GM19468 (cell line): ENCODE measurements around the gene DDIAS.
A peak's percentile ranks its signal among the peaks of the same experiment; 100 is the strongest.
"Not testable (repeated sequence)": the region's sequence is repeated elsewhere in the genome, so short reads cannot be mapped to it uniquely, and the experiment has no call there.

Experiments used
- ATAC-seq: cut with Tn5 transposase; IDR thresholded peaks from one replicate; pipeline ENCODE4 v1.9.1; 2021; ENCODE audit warnings: mild to moderate bottlenecking, moderate library complexity, moderate number of reproducible peaks; ENCODE audit not compliant: unreplicated experiment; ENCODE audit errors: extremely low read depth

Gene DDIAS

DNA sequence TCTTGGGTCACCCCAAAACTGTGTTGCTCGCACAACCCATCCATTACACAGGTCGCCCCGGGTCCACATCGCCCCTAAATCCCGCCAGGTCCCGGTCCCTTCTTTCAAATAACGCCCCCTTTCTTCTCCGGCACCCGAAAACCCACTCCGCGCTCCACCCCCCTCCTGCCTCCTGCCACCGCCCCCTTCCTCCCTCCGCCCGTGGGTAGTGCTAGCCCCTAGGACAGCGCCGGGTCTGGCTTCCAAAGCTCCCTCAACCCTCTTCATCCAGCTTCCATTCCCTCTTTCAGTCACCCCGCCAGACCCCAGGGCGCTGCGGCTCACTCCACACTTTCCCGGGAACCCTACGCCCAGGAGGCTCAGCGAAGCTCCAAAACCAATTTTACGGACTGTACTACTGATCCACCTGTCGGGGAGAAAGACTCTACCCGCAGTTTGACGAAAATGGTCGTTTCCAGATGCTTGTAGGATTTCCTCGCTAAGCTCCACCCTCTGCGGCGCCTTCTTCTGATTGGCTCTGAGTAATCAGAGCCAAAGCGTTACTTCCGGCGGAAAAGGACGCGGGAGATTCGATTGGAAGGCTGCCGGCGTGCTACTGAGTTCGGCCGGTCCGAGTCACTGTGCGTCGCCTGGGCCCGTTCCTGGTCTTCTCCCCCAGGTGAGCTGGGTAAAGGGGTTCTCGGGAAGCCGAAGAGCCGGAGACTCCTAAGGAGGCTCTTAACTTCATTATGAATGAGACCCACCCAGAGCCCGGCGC, at the start of gene DDIAS:
TSS of gene DDIAS (plus strand) at position 572 of the 757 bp plus-strand sequence. CDS start 13,003 bp downstream, outside the sequence.
- peak; percentile 65 for ATAC-seq

DNA sequence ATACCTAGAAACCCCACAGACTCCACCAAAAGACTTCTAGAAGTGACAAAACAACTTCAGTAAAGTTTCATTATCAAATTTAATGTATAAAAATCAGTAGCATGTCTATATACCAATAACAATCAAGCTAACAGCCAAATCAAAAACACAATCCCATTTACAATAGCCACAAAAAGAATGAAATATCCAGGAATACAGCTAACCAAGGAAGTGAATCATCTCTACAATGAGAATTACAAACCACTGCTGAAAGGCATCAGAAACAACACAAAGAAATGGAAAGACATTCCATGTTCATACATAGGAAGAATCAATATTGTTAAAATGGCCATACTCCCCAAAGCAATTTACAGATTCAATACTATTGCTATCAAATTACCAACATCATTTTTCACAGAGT, 47.3 kb upstream of the DDIAS start:
- no peak for ATAC-seq

DNA sequence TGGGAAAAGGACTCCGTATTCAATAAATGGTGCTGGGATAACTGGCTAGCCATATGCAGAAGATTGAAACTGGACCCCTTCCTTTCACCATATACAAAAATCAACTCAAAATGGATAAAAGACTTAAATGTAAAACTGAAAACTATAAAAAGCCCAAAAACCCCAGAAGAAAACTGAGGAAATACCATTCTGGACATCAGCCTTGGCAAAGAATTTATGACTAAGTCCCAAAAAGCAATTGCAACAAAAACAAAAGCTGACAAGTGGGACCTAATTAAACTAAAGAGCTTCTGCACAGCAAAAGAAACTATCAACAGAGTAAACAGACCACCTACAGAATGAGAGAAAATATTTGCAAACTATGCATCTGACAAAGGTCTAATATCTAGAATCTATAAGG, 46.6 kb upstream of the DDIAS start:
- ATAC-seq: not testable (repeated sequence)

DNA sequence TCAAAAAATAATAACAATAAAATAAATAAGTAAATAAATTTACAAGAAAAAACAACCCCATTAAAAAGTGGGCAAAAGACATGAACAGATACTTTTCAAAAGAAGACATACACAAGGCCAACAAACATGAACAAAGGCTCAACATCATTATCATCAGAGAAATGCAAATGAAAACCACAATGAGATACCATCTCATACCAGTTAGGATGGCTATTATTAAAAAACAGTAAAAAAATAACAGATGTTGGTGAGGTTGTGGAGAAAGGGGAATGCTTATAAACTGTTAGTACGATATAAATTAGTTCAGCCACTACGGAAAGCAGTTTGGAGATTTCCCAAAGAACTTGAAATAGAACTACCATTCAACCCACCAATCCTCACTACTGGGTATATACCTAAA, 45.9 kb upstream of the DDIAS start:
- no peak for ATAC-seq

GRCh38 chr11:82857145-82857544, 44.4 kb upstream of the DDIAS start:
- no peak for ATAC-seq

DNA sequence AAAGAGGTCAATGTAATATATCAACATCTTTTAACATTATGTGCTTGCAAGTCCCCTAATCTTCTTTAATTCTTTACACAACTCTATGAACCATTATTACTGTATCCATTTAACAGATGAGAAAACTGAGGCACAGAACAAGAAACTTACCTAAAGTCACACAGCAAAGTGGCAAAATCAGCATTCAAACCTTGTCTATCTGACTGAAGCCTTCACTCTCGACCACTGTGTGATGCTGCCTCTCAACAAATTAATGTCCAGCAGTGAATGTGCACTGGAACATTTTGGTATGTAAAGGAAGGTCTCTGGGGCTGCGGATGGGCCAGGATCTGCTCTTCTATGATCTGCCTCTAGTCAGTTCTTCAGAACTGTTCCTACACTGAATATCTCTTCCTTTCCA, 43.4 kb upstream of the DDIAS start:
- ATAC-seq: no peak

DNA sequence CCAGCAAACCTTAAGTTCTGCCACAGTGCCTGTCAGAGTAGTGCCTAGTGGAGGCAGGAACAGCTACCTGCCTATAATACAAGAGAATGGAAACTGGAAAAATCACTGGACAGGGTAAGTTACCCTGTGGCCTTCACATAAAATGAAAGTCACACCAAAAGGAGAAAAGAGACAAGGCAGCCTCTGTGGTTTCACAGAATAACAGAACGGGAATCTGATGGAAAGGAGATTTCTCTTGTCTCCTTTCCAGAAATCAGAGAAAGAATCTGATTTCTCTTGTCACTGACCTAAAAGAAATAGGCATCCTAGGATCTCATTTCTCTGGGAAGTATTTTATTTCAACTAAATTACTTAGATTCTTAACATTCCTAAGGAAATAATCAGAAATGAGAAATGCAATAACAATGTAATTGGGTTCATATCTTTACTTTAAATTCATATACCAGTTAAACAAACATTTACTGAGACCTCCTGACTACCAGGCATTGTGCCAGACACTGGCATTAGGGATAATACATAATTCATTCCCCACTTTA, 42.9 kb upstream of the DDIAS start:
- no peak for ATAC-seq

- ATAC-seq: no peak
Measured at GRCh38 chr11:82859750-82860149, 41.8 kb upstream of the DDIAS start.

DNA sequence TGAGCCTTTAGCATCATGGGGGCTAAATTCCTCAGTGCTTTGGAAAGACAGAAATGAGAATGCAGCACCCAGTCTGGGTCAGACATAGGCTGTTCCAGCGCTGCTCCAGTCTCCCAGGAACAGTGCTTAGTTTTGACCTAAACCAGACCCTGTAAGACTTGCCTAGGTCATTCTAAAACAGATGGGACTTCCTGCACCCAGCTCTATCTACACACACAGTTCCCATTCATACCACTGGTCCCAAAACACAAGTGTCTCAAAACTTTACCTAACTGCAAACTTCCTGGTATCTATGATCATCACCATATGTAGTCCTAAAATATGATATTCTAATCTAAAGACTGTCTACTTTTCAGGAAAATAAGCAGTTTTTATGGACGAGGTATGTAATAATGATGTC, 39.2 kb upstream of the DDIAS start:
- no peak for ATAC-seq

DNA sequence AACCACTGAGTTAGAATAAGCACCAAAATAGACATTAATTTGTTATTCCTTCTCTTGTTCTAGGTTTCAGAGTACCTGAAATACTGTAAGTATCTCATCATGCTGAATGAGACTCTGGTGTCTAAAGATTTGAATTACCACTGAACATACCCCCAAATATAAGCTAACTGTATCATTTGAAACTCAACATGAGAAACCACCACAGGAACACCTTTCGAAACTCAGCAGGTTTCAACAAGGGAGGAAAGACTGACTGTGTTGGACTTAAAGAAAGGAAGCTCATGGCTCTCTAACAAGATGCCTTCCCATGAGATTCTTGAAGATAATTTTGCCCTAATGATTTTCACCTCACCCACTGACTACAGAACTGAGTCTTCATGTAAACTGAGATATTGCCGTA, 38.3 kb upstream of the DDIAS start:
- ATAC-seq: peak; percentile 28

GRCh38 chr11:82864268-82864667, 37.3 kb upstream of the DDIAS start:
- ATAC-seq: no peak

DNA sequence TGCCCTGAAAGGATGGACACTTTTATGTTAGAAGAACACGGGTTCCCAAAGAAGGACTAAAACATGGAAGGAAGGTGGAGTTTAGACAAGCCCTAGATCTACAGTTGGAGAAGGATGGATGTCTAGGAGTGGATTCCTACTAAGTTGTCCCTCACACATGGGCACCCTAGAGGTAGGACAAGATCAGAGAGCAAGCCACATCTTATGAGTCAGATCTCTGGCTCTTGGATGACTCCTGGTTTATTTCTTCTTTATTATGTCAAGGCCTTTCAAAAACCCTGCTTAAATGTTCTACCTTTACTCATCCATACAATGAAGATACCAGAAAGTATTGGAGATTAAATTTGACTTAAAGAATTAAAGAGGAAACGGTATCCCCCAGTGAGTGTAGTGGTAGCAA, 35.7 kb upstream of the DDIAS start:
- no peak for ATAC-seq

DNA sequence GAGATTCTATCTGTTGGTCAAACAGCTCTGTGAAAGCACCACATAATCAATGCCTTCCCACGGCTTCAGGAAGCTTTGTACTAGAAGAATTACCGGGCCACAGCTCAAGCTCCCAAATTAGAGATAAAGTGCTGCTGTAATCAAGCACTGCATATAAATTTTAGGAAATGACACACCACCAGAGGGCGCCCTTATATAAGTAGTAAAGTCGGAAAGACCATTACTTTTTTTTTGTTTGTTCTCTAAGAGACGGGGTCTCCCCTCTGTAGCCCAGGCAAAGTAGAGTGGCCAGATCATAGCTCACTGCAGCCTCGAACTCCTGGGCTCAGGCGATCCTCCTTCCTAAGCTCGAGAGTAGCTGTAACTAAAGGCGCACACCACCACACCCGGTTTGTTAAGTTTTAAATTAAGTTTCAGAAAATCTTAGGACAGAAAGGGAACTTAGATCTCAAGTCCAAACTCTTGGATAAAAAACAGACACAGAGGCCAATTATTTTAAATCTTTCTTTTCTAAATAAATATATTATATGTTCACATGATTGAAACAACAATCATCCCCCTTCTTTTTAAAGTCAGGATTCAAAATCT, 33.9 kb upstream of the DDIAS start:
- ATAC-seq: no peak

- ATAC-seq: no peak
Measured at GRCh38 chr11:82869657-82870056, 31.9 kb upstream of the DDIAS start.

DNA sequence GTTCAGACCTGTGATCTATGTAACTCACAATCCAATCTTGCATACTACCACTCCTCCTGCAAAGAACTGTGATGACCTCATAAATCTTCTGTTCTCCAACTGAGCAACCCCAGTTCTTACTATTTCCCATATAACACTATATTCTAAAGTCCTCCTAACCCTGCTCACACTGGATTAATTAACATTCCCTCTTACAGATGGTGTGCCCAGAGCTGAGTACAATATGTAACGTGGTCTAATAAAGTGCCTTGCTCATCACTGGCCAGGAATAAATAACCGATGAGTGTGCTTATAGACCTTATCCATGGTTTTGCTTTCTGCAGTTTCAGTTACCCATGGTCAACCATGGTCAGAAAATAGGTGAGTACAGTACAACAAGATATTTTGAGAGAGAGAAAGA, 29.9 kb upstream of the DDIAS start:
- no peak for ATAC-seq

DNA sequence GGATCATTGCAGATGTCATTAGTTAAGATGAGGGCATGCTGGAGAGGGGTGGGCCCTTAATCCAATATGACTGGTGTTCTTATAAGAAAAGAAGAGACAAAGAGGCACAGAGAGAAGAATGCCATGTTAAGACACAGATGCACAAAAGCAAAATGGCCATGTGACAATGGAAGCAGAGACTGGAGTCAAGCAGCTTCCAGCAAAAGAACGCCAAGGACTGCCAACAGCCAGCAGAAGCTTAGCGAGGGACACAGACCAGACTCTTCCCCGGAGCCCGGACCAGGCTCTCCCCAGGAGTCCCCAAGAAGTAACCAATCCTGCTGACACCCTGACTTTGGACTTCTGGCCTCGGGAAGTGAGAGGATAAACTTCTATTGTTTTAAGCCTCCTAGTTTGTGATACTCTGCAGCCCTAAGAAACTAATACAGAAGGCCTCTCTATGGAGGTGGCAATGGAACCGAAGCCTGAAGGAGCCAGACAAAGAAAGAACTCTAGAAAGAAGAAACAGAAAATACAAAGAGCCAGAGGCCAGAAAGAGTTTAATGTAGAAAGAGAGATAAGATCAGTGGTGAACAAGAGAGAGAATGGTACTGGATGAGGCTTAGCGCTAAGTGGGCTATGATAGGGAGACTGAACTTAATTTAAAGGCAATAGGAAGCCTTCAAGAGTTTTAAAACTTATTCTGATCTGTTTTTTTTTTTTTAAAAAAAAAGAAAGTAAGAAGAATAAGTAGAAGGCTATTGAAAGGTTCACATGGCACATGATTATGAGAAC, 29.0 kb upstream of the DDIAS start:
- no peak for ATAC-seq

GRCh38 chr11:82873919-82874333, 27.6 kb upstream of the DDIAS start:
- ATAC-seq: no peak

- no peak for ATAC-seq
Measured at GRCh38 chr11:82874646-82875523, 26.7 kb upstream of the DDIAS start.

DNA sequence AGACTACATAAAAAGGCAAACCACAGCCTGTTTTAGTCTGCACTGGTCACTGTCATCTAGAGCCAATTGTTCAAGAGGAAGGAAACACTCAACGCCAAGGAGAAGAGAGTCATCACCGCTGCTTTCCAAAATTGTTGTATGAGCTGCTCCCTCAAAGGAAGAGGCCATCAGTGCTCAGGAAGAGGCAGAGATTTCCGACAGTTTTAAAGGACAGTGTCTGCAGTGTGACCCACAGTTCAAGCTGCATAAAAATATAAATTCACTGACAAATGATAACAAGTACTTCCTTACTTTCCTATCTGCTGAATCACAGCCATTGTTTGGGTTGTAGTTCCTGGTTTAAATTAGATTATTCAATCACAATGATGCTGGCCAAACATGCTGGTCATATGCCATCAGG, 17.7 kb upstream of the DDIAS start:
- ATAC-seq: no peak
